HEK293 (cell line): ENCODE measurements around the gene RSPH9.

Experiments
- EGR2 ChIP-seq: fragments of 450-650 bp; formaldehyde crosslinking; IDR thresholded peaks from 2 replicates; pipeline ENCODE4 v1.5.1; 2016; ENCODE audit warnings: low read depth, missing biosample characterization, missing genetic modification characterization
- MYNN ChIP-seq: fragments of 450-650 bp; formaldehyde crosslinking; IDR thresholded peaks from 2 replicates; pipeline ENCODE4 v1.5.1; 2016; ENCODE audit warnings: missing biosample characterization, missing genetic modification characterization, borderline replicate concordance
- PRDM1 ChIP-seq: fragments of 450-650 bp; formaldehyde crosslinking; IDR thresholded peaks from 2 replicates; pipeline ENCODE4; 2016; ENCODE audit warnings: missing biosample characterization, missing genetic modification characterization
- WT1 ChIP-seq: fragments of 450-650 bp; formaldehyde crosslinking; IDR thresholded peaks from 2 replicates; pipeline ENCODE4 v1.5.1; 2016; ENCODE audit warnings: missing biosample characterization, missing genetic modification characterization
- ZBTB21 ChIP-seq: fragments of 450-650 bp; formaldehyde crosslinking; IDR thresholded peaks from 2 replicates; pipeline ENCODE4 v1.5.1; 2017; ENCODE audit warnings: missing biosample characterization, missing genetic modification characterization
- ZBTB44 ChIP-seq: fragments of 450-650 bp; IDR thresholded peaks from 2 replicates; pipeline ENCODE4 v1.5.1; 2018; ENCODE audit warnings: missing biosample characterization, mild to moderate bottlenecking, missing genetic modification characterization
- ZNF155 ChIP-seq: fragments of 450-650 bp; formaldehyde crosslinking; IDR thresholded peaks from 2 replicates; pipeline ENCODE4 v1.5.1; 2016; ENCODE audit warnings: missing biosample characterization, missing genetic modification characterization
- ZNF174 ChIP-seq: fragments of 450-650 bp; formaldehyde crosslinking; IDR thresholded peaks from 2 replicates; pipeline ENCODE4 v1.5.0; 2017; ENCODE audit warnings: missing biosample characterization, mild to moderate bottlenecking, missing genetic modification characterization
- ZNF221 ChIP-seq: fragments of 450-650 bp; formaldehyde crosslinking; IDR thresholded peaks from 2 replicates; pipeline ENCODE4 v1.5.1; 2017; ENCODE audit warnings: missing biosample characterization, missing genetic modification characterization, borderline replicate concordance
- ZNF341 ChIP-seq: fragments of 450-650 bp; formaldehyde crosslinking; IDR thresholded peaks from 2 replicates; pipeline ENCODE4; 2016; ENCODE audit warnings: low read depth, missing biosample characterization, missing genetic modification characterization
- ZNF366 ChIP-seq: fragments of 450-650 bp; formaldehyde crosslinking; conservative IDR thresholded peaks from 2 replicates; pipeline ENCODE4 v1.5.1; 2016; ENCODE audit warnings: missing biosample characterization, missing genetic modification characterization
- ZNF404 ChIP-seq: fragments of 450-650 bp; formaldehyde crosslinking; IDR thresholded peaks from 2 replicates; pipeline ENCODE4 v1.5.1; 2017; ENCODE audit warnings: missing biosample characterization, missing genetic modification characterization
- ZNF510 ChIP-seq: fragments of 450-650 bp; formaldehyde crosslinking; IDR thresholded peaks from 2 replicates; pipeline ENCODE4 v1.5.1; 2018; ENCODE audit warnings: mild to moderate bottlenecking, missing genetic modification characterization, missing biosample characterization; ENCODE audit not compliant: insufficient replicate concordance
- ZNF514 ChIP-seq: fragments of 450-650 bp; formaldehyde crosslinking; IDR thresholded peaks from 2 replicates; pipeline ENCODE4 v1.5.1; 2016; ENCODE audit warnings: missing biosample characterization, missing genetic modification characterization
- ZNF521 ChIP-seq: fragments of 450-650 bp; formaldehyde crosslinking; IDR thresholded peaks from 2 replicates; pipeline ENCODE4 v1.5.1; 2017; ENCODE audit warnings: missing biosample characterization, mild to moderate bottlenecking, missing genetic modification characterization
- ZNF544 ChIP-seq: fragments of 450-650 bp; formaldehyde crosslinking; IDR thresholded peaks from 2 replicates; pipeline ENCODE4 v1.5.0; 2017; ENCODE audit warnings: missing biosample characterization, missing genetic modification characterization
- ZNF580 ChIP-seq: fragments of 450-650 bp; formaldehyde crosslinking; IDR thresholded peaks from 2 replicates; pipeline ENCODE4 v1.5.1; 2016; ENCODE audit warnings: missing biosample characterization, missing genetic modification characterization
- ZNF585B ChIP-seq: fragments of 450-650 bp; formaldehyde crosslinking; IDR thresholded peaks from 2 replicates; pipeline ENCODE4 v1.5.1; 2016; ENCODE audit warnings: missing biosample characterization, missing genetic modification characterization
- ZNF596 ChIP-seq: fragments of 450-650 bp; IDR thresholded peaks from 2 replicates; pipeline ENCODE4 v1.5.0; 2018; ENCODE audit warnings: missing biosample characterization, mild to moderate bottlenecking, missing genetic modification characterization, moderate library complexity
- ZNF76 ChIP-seq: fragments of 450-650 bp; formaldehyde crosslinking; IDR thresholded peaks from 2 replicates; pipeline ENCODE4; 2016; ENCODE audit warnings: low read depth, missing biosample characterization, missing genetic modification characterization, borderline replicate concordance
- ZNF791 ChIP-seq: fragments of 450-650 bp; formaldehyde crosslinking; IDR thresholded peaks from 2 replicates; pipeline ENCODE4 v1.5.1; 2016; ENCODE audit warnings: missing biosample characterization, missing genetic modification characterization
- ZSCAN4 ChIP-seq: fragments of 450-650 bp; formaldehyde crosslinking; IDR thresholded peaks from 2 replicates; pipeline ENCODE4 v1.5.1; 2017; ENCODE audit warnings: missing biosample characterization, missing genetic modification characterization
- TF ChIP-seq, protein P1 (sequence below): fragments of 450-650 bp; formaldehyde crosslinking; IDR thresholded peaks from 2 replicates; pipeline ENCODE4 v1.5.1; 2017; ENCODE audit warnings: missing biosample characterization, mild to moderate bottlenecking, missing genetic modification characterization, moderate library complexity
- TF ChIP-seq, protein P2 (sequence below): fragments of 450-650 bp; formaldehyde crosslinking; IDR thresholded peaks from 2 replicates; pipeline ENCODE4 v1.5.1; 2016; ENCODE audit warnings: missing biosample characterization, missing genetic modification characterization
- TF ChIP-seq, protein P3 (sequence below): fragments of 450-650 bp; formaldehyde crosslinking; IDR thresholded peaks from 2 replicates; pipeline ENCODE4 v1.5.1; 2017; ENCODE audit warnings: missing biosample characterization, missing genetic modification characterization
- TF ChIP-seq, protein P4 (sequence below): fragments of 450-650 bp; formaldehyde crosslinking; optimal IDR thresholded peaks from 2 replicates; pipeline ENCODE3; 2016; ENCODE audit warnings: missing biosample characterization, mild to moderate bottlenecking, missing genetic modification characterization

Gene RSPH9

DNA sequence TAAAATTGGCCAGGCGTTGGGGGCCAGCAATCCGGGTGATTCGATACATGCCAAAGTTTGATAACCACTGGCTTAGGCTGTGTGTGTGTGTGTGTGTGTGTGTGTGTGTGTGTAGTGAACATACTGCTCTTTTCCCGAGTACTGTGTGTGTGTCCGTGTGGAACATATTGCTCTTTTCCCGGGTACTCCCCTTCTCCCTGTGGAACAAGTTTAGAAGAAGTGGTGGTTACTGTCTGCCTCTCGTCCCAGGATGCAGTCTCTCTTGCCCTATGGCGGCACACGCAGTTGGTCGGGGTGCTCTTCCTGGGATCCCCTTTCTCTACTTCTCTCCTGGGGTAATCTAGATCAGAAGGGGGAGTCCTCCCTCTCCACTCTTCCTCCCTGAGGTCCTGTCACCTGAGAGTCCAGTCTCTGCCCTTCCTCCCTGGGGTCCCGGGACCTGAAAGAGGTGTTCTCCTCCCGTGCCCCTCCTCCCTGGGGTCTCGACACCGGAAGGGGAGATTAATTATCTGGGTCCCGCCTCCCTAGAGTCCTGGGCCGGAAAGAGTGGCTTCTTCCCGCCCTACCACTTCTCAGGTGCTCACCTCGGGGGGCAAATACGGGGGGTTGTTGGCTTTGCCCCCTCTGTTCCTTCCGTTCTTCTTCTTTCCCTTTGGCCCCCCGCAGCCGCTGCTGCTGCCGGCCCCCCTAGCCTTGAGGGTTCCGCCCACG, 16.3 kb upstream of the RSPH9 start (continued):
- TF ChIP-seq ZNF791 (tag by site-specific recombination) (no peak), ZNF155 (no peak), ZNF521 (tag by site-specific recombination) (no peak), MYNN (no peak), ZSCAN4 (tag by site-specific recombination) (peak; percentile 90), ZNF585B (tag by site-specific recombination) (no peak), ZNF404 (tag by site-specific recombination) (no peak), ZBTB44 (no peak), ZNF596 (no peak), ZBTB21 (tag by site-specific recombination) (no peak), ZNF510 (tag by site-specific recombination) (no peak), PRDM1 (tag by site-specific recombination) (no peak), ZNF341 (tag by site-specific recombination) (peak; percentile 96), ZNF580 (tag by site-specific recombination) (no peak), WT1 (tag by site-specific recombination) (0 out of 2 replicates have a peak, but pooled peaks have one; percentile 42), ZNF76 (tag by site-specific recombination) (peak; percentile 46; the same call in 1 of the 2 replicates), EGR2 (no peak), ZNF366 (peak; percentile 85), ZNF544 (tag by site-specific recombination) (no peak), ZNF174 (tag by site-specific recombination) (no peak), ZNF514 (tag by site-specific recombination) (no peak), ZNF221 (no peak)
- TF ChIP-seq, protein P1, sequence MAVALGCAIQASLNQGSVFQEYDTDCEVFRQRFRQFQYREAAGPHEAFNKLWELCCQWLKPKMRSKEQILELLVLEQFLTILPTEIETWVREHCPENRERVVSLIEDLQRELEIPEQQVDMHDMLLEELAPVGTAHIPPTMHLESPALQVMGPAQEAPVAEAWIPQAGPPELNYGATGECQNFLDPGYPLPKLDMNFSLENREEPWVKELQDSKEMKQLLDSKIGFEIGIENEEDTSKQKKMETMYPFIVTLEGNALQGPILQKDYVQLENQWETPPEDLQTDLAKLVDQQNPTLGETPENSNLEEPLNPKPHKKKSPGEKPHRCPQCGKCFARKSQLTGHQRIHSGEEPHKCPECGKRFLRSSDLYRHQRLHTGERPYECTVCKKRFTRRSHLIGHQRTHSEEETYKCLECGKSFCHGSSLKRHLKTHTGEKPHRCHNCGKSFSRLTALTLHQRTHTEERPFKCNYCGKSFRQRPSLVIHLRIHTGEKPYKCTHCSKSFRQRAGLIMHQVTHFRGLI (tag by site-specific recombination), result peak; percentile 31; the same call in 1 of the 2 replicates
- TF ChIP-seq, protein P2, sequence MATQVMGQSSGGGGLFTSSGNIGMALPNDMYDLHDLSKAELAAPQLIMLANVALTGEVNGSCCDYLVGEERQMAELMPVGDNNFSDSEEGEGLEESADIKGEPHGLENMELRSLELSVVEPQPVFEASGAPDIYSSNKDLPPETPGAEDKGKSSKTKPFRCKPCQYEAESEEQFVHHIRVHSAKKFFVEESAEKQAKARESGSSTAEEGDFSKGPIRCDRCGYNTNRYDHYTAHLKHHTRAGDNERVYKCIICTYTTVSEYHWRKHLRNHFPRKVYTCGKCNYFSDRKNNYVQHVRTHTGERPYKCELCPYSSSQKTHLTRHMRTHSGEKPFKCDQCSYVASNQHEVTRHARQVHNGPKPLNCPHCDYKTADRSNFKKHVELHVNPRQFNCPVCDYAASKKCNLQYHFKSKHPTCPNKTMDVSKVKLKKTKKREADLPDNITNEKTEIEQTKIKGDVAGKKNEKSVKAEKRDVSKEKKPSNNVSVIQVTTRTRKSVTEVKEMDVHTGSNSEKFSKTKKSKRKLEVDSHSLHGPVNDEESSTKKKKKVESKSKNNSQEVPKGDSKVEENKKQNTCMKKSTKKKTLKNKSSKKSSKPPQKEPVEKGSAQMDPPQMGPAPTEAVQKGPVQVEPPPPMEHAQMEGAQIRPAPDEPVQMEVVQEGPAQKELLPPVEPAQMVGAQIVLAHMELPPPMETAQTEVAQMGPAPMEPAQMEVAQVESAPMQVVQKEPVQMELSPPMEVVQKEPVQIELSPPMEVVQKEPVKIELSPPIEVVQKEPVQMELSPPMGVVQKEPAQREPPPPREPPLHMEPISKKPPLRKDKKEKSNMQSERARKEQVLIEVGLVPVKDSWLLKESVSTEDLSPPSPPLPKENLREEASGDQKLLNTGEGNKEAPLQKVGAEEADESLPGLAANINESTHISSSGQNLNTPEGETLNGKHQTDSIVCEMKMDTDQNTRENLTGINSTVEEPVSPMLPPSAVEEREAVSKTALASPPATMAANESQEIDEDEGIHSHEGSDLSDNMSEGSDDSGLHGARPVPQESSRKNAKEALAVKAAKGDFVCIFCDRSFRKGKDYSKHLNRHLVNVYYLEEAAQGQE (tag by site-specific recombination), result no peak
- TF ChIP-seq, protein P3, sequence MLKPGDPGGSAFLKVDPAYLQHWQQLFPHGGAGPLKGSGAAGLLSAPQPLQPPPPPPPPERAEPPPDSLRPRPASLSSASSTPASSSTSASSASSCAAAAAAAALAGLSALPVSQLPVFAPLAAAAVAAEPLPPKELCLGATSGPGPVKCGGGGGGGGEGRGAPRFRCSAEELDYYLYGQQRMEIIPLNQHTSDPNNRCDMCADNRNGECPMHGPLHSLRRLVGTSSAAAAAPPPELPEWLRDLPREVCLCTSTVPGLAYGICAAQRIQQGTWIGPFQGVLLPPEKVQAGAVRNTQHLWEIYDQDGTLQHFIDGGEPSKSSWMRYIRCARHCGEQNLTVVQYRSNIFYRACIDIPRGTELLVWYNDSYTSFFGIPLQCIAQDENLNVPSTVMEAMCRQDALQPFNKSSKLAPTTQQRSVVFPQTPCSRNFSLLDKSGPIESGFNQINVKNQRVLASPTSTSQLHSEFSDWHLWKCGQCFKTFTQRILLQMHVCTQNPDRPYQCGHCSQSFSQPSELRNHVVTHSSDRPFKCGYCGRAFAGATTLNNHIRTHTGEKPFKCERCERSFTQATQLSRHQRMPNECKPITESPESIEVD (tag by site-specific recombination), result no peak
- TF ChIP-seq, protein P4, sequence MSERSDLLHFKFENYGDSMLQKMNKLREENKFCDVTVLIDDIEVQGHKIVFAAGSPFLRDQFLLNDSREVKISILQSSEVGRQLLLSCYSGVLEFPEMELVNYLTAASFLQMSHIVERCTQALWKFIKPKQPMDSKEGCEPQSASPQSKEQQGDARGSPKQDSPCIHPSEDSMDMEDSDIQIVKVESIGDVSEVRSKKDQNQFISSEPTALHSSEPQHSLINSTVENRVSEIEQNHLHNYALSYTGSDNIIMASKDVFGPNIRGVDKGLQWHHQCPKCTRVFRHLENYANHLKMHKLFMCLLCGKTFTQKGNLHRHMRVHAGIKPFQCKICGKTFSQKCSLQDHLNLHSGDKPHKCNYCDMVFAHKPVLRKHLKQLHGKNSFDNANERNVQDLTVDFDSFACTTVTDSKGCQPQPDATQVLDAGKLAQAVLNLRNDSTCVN, result no peak
- TF ChIP-seq, all 188 proteins: peak for 33
